Measurements from ENCODE around the gene LSM3.

- TF ChIP-seq, protein P1, sequence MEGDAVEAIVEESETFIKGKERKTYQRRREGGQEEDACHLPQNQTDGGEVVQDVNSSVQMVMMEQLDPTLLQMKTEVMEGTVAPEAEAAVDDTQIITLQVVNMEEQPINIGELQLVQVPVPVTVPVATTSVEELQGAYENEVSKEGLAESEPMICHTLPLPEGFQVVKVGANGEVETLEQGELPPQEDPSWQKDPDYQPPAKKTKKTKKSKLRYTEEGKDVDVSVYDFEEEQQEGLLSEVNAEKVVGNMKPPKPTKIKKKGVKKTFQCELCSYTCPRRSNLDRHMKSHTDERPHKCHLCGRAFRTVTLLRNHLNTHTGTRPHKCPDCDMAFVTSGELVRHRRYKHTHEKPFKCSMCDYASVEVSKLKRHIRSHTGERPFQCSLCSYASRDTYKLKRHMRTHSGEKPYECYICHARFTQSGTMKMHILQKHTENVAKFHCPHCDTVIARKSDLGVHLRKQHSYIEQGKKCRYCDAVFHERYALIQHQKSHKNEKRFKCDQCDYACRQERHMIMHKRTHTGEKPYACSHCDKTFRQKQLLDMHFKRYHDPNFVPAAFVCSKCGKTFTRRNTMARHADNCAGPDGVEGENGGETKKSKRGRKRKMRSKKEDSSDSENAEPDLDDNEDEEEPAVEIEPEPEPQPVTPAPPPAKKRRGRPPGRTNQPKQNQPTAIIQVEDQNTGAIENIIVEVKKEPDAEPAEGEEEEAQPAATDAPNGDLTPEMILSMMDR (IDR thresholded peaks at IDR 0.05; ENCODE audit: insufficient read depth, low read depth, low read length) = no peak
- no peak for TF ChIP-seq EZH2 (IDR thresholded peaks at IDR 0.05; ENCODE audit: insufficient read depth, low read length)
Observed at GRCh38 chr3:14223595-14223994, 45.0 kb downstream of the LSM3 start.

All from astrocyte (in vitro differentiated cells and primary cell).